DND-41 (cell line): ENCODE data around the gene CTAGE15.
"Not testable (repeated sequence)": the region's sequence is repeated elsewhere in the genome, so short reads cannot be mapped to it uniquely, and the experiment has no call there.

Experiments
- EZH2 ChIP-seq: IDR thresholded peaks from 3 replicates; pipeline ENCODE4 v1.6.1; 2012; ENCODE audit warnings: borderline replicate concordance, low read depth, mild to moderate bottlenecking, moderate library complexity, low read length, inconsistent platforms; ENCODE audit not compliant: severe bottlenecking
- TF ChIP-seq, protein P1 (sequence below): IDR thresholded peaks from 2 replicates; pipeline ENCODE4 v1.5.1; 2012; ENCODE audit warnings: borderline replicate concordance, low read length, moderate library complexity, mild to moderate bottlenecking; ENCODE audit not compliant: poor library complexity, severe bottlenecking; ENCODE audit errors: extremely low read depth

DNA sequence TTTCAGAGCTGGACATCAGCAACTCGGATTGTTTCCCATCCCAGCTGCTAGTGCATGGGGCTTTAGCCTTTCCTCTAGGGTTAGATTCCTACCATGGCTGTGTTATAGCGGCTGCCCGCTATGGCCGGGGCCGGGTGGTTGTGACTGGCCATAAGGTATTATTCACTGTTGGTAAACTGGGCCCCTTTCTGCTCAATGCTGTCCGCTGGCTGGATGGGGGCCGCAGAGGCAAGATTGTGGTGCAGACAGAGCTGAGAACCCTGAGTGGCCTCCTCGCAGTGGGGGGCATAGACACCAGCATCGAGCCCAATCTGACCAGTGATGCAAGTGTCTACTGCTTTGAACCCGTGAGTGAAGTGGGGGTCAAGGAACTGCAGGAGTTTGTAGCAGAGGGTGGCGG, 26.5 kb downstream of the CTAGE15 start:
- TF ChIP-seq, protein P1, sequence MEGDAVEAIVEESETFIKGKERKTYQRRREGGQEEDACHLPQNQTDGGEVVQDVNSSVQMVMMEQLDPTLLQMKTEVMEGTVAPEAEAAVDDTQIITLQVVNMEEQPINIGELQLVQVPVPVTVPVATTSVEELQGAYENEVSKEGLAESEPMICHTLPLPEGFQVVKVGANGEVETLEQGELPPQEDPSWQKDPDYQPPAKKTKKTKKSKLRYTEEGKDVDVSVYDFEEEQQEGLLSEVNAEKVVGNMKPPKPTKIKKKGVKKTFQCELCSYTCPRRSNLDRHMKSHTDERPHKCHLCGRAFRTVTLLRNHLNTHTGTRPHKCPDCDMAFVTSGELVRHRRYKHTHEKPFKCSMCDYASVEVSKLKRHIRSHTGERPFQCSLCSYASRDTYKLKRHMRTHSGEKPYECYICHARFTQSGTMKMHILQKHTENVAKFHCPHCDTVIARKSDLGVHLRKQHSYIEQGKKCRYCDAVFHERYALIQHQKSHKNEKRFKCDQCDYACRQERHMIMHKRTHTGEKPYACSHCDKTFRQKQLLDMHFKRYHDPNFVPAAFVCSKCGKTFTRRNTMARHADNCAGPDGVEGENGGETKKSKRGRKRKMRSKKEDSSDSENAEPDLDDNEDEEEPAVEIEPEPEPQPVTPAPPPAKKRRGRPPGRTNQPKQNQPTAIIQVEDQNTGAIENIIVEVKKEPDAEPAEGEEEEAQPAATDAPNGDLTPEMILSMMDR, result not testable (repeated sequence)
- not testable (repeated sequence) for TF ChIP-seq EZH2
